Kasumi-1 (cell line): Measurements from ENCODE around the gene HSPA12B.
A peak's percentile ranks its signal among the peaks of the same experiment; 100 is the strongest.

ENCODE experiments used
- DNase-seq, 2 experiments: peaks; one replicate each; lab custom pipeline; 2025; lab: John Stamatoyannopoulos, UW

HSPA12B gene

GRCh38 chr20:3749087-3749688, 16.7 kb downstream of the HSPA12B start:
- no peak for DNase-seq

GRCh38 chr20:3749689-3750531, 17.4 kb downstream of the HSPA12B start:
- no peak for DNase-seq

- no peak for DNase-seq
Measured at GRCh38 chr20:3751305-3751674, 18.8 kb downstream of the HSPA12B start.

- no peak for DNase-seq
Measured at GRCh38 chr20:3751675-3752385, 19.3 kb downstream of the HSPA12B start.

GRCh38 chr20:3752386-3752759, 19.9 kb downstream of the HSPA12B start:
- DNase-seq = no peak

GRCh38 chr20:3753098-3753497, 20.6 kb downstream of the HSPA12B start:
- peak; percentile 71 to 90 for DNase-seq

- DNase-seq = no peak
Measured at GRCh38 chr20:3753501-3754275, 21.2 kb downstream of the HSPA12B start.

GRCh38 chr20:3754276-3754630, 21.8 kb downstream of the HSPA12B start:
- no peak for DNase-seq

GRCh38 chr20:3755269-3755668, 22.8 kb downstream of the HSPA12B start:
- DNase-seq = no peak

GRCh38 chr20:3755814-3756480, 23.5 kb downstream of the HSPA12B start:
- no peak for DNase-seq

- no peak for DNase-seq
Measured at GRCh38 chr20:3757268-3757667, 24.8 kb downstream of the HSPA12B start.

GRCh38 chr20:3758566-3758965, 26.1 kb downstream of the HSPA12B start:
- no peak for DNase-seq

- DNase-seq = no peak
Measured at GRCh38 chr20:3759316-3759823, 26.9 kb downstream of the HSPA12B start.

- no peak for DNase-seq
Measured at GRCh38 chr20:3759884-3760283, 27.4 kb downstream of the HSPA12B start.

- DNase-seq = no peak
Measured at GRCh38 chr20:3760655-3761348, 28.3 kb downstream of the HSPA12B start.

- DNase-seq = peak in 1 of 2 experiments; percentile 17
Measured at GRCh38 chr20:3763671-3764601, 31.5 kb downstream of the HSPA12B start.

GRCh38 chr20:3764659-3765058, 32.2 kb downstream of the HSPA12B start:
- DNase-seq = no peak

GRCh38 chr20:3765171-3765882, 32.8 kb downstream of the HSPA12B start:
- DNase-seq = no peak
